ENCODE results near the gene PPM1H.

The PPM1H gene

GRCh38 chr12:62720025-62720424, 214.9 kb downstream of the PPM1H start:
- POLR2A ChIA-PET = no interaction called here
- Histone ChIP-seq H3K4me1 (ENCODE audit: control insufficient read depth, insufficient read depth, low read length) (no peaks in the 10 kb centered on the region), H3K27ac (ENCODE audit: extremely low read depth, low read depth, low read length) (no peak overlapping the region), H3K9me3 (ENCODE audit: control insufficient read depth, insufficient read depth, low read depth, low read length) (no peaks in the 10 kb centered on the region), H3K4me3 (ENCODE audit: low read depth, low read length) (no peak overlapping the region), H3K36me3 (ENCODE audit: control insufficient read depth in 2 of 2, insufficient read depth in 1 of 2, low read length in 2 of 2) (peaks cover 0 to 12% of the 10 kb centered on the region in 2 experiments; a peak in 1 of 3 replicates)
- CTCF ChIA-PET = interaction anchor here (0.6 kb wide), 1 partner anchor 242 kb away, joined by 3 read pairs; no protein-coding TSS in a partner anchor
- no peak for TF ChIP-seq ZSCAN23 (tag by site-specific recombination; IDR thresholded peaks at IDR 0.05)
- no peak for TF ChIP-seq ZNF76 (tag by site-specific recombination; IDR thresholded peaks at IDR 0.05; ENCODE audit: borderline replicate concordance, low read depth)
- TF ChIP-seq ZNF558 (tag by site-specific recombination; IDR thresholded peaks at IDR 0.05) = no peak
- TF ChIP-seq ZNF585B (tag by site-specific recombination; IDR thresholded peaks at IDR 0.05) = no peak
- TF ChIP-seq ZBTB49 (tag by site-specific recombination; IDR thresholded peaks at IDR 0.05; ENCODE audit: low read depth) = no peak
- TF ChIP-seq OSR2 (tag by site-specific recombination; IDR thresholded peaks at IDR 0.05) = no peak
- no peak for TF ChIP-seq ZSCAN16 (tag by site-specific recombination; IDR thresholded peaks at IDR 0.05)
- TF ChIP-seq ZNF274 (IDR thresholded peaks at IDR 0.05; ENCODE audit: low read length) = no peak
- TF ChIP-seq ZNF274 (tag by site-specific recombination; IDR thresholded peaks at IDR 0.05; ENCODE audit: borderline replicate concordance) = no peak
- TF ChIP-seq ZNF777 (tag by site-specific recombination; IDR thresholded peaks at IDR 0.05; ENCODE audit: borderline replicate concordance) = no peak
- TF ChIP-seq ZNF658 (tag by site-specific recombination; IDR thresholded peaks at IDR 0.05) = no peak
- no peak for TF ChIP-seq ZNF266 (tag by site-specific recombination; IDR thresholded peaks at IDR 0.05; ENCODE audit: low read depth)
- no peak for TF ChIP-seq ZNF626 (tag by site-specific recombination; IDR thresholded peaks at IDR 0.05)
- no peak for TF ChIP-seq TSHZ1 (tag by site-specific recombination; IDR thresholded peaks at IDR 0.05; ENCODE audit: borderline replicate concordance)

GRCh38 chr12:62718762-62719426, 216.1 kb downstream of the PPM1H start:
- ChIA-PET CTCF (no interaction called here), POLR2A (no interaction called here)
- no peak overlapping the region for H3K27ac ChIP-seq (ENCODE audit: extremely low read depth, low read depth, low read length)
- H3K4me1 ChIP-seq (ENCODE audit: control insufficient read depth, insufficient read depth, low read length) = no peaks in the 10 kb centered on the region
- peaks cover 0 to 12% of the 10 kb centered on the region in 2 experiments; a peak in 1 of 3 replicates for H3K36me3 ChIP-seq (ENCODE audit: control insufficient read depth in 2 of 2, insufficient read depth in 1 of 2, low read length in 2 of 2)
- H3K4me3 ChIP-seq (ENCODE audit: low read depth, low read length) = no peak overlapping the region
- no peaks in the 10 kb centered on the region for H3K9me3 ChIP-seq (ENCODE audit: control insufficient read depth, insufficient read depth, low read depth, low read length)
- no peak for TF ChIP-seq ZNF175 (tag by site-specific recombination; IDR thresholded peaks at IDR 0.05)
- no peak for TF ChIP-seq PBX3 (CRISPR knock-in tag; IDR thresholded peaks at IDR 0.05)
- TF ChIP-seq YY2 (tag by site-specific recombination; IDR thresholded peaks at IDR 0.05) = no peak
- TF ChIP-seq ZNF248 (tag by site-specific recombination; IDR thresholded peaks at IDR 0.05) = no peak
- TF ChIP-seq ZNF302 (tag by site-specific recombination; IDR thresholded peaks at IDR 0.05; ENCODE audit: low read depth) = no peak
- no peak for TF ChIP-seq ZNF792 (tag by site-specific recombination; IDR thresholded peaks at IDR 0.05)
- TF ChIP-seq ZIC2 (tag by site-specific recombination; IDR thresholded peaks at IDR 0.05) = no peak
- TF ChIP-seq ZNF366 (tag by site-specific recombination; conservative IDR thresholded peaks at IDR 0.05) = no peak
- no peak for TF ChIP-seq KLF17 (tag by site-specific recombination; IDR thresholded peaks at IDR 0.05)
- TF ChIP-seq GFI1B (tag by site-specific recombination; IDR thresholded peaks at IDR 0.05) = no peak
- no peak for TF ChIP-seq REST (tag by site-specific recombination; IDR thresholded peaks at IDR 0.05)
